ENCODE measurements around the gene TMEM87B.
"Not testable (repeated sequence)": the region's sequence is repeated elsewhere in the genome, so short reads cannot be mapped to it uniquely, and the experiment has no call there.

TMEM87B gene

DNA sequence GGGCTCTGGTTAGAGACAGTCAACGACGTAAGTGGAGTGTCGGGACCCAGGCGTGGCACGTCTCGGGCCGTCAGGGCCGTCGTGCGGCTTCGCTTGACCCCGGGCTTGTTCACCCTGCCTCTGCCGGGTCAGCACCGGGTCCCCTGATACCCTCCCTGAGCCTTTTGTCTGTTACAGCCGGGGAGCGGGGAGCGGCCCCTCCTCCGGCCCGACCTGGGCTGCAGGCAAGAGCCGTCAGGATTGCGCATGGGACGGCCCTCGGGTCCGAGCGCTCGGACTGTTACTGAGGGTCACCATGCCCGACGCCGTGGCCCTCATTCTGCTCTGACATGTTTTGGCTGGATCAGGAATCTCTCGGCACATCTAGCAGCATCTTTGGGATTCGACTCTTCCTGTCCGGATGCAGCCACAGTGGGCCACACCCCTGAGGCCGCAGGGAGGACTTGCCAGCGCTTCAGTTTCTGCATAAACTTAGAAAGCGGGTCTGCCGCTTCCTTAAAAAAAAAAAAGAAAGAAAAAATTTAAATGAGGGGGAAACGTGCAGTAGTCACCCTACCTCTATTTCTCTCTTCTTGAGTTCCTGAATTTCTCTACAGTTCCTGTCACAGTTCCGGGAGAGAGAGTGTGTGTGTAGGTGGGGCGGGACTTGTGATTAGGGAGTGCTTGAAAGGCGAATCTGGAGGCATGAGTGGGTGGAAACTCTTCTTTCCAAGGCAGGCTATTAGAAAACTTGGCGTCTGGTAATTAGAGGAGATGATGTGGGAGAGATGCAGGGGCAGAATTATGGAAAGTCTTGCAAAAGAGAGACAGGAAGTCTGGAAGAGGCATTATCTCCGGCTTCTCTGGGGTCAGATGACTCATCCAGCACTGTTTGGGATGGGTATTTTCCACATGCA is 909 bp downstream of the TMEM87B start:
- H3K4me1 ChIP-seq (ENCODE audit: control insufficient read depth, insufficient read depth, low read length), result peaks cover 25% of the 10 kb centered on the region
- H3K9ac ChIP-seq (ENCODE audit: low read length), result peak overlapping the region; percentile 96
- peak overlapping the region; percentile 85 for H3K4me3 ChIP-seq (ENCODE audit: low read length)
- H3K9me3 ChIP-seq (ENCODE audit: control insufficient read depth, low read length), result no peaks in the 10 kb centered on the region
- no peaks in the 10 kb centered on the region for H3K36me3 ChIP-seq (ENCODE audit: control insufficient read depth, insufficient read depth, low read length)
- H3K27me3 ChIP-seq (ENCODE audit: control insufficient read depth, insufficient read depth, low read length), result no peaks in the 10 kb centered on the region

DNA sequence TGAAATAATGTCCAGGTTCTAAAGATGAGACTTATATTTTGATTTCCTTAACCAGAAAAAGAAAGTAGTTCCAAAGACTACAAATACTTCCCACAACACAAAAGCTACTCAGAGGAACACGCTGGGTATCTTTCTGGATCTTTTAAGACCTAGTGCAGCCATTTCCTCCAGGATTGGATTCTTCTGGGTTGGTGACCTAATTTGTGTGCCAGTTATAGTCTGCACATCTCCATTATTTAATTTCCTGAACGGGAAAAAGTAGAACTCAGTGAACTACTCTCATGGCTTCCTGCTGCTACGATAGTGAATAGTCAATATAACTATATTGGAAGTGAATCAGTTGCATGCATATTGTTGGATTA is 1.5 kb downstream of the TMEM87B start:
- Histone ChIP-seq H3K9ac (ENCODE audit: low read length) (peak overlapping the region; percentile 96), H3K4me1 (ENCODE audit: control insufficient read depth, insufficient read depth, low read length) (peaks cover 25% of the 10 kb centered on the region), H3K27me3 (ENCODE audit: control insufficient read depth, insufficient read depth, low read length) (no peaks in the 10 kb centered on the region), H3K4me3 (ENCODE audit: low read length) (peak overlapping the region; percentile 85), H3K9me3 (ENCODE audit: control insufficient read depth, low read length) (no peaks in the 10 kb centered on the region), H3K36me3 (ENCODE audit: control insufficient read depth, insufficient read depth, low read length) (no peaks in the 10 kb centered on the region)

DNA sequence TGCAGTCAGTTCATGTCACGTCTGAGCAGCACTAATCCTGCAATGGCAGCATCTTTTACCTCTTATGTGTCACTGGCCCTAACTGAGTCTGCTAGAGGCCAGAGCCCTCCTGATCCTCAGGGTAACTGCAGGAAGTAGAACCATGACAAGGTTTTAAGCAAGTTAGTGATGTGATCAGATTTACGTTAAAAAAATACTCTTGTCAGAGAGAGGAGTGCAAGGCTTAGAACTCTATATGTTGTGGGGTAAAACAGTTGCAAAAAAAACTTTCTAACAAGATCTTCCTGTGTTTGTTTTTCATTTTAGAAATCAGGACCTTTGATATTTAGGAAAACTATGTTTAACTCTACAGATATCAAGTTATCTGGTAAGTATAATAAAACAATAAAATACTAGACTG is 4.6 kb downstream of the TMEM87B start:
- Histone ChIP-seq H3K9me3 (ENCODE audit: control insufficient read depth, low read length) (no peaks in the 10 kb centered on the region), H3K27me3 (ENCODE audit: control insufficient read depth, insufficient read depth, low read length) (no peaks in the 10 kb centered on the region), H3K36me3 (ENCODE audit: control insufficient read depth, insufficient read depth, low read length) (no peaks in the 10 kb centered on the region), H3K4me1 (ENCODE audit: control insufficient read depth, insufficient read depth, low read length) (peaks cover 19% of the 10 kb centered on the region), H3K9ac (ENCODE audit: low read length) (no peak overlapping the region), H3K4me3 (ENCODE audit: low read length) (no peak overlapping the region)

DNA sequence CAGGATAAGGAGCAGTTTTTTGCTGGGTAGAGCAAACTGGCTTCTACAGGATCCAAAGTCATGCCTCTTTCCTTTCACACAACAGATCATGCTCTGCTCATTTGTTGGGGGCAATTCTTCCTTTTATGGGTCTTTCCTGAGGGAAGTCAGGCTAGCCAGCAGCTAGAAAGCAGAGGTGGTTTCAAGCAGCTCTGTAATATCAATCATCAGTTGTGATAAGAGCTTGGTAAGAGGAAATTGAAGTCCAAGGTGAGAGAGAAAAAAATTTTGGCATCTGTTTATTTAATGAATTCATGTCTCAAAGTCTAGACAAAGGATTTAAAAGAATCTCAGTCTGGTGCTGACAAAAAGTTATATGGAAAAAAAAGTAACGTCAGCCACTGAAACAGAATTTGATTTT is 6.2 kb downstream of the TMEM87B start:
- Histone ChIP-seq H3K9me3 (ENCODE audit: control insufficient read depth, low read length) (no peaks in the 10 kb centered on the region), H3K27me3 (ENCODE audit: control insufficient read depth, insufficient read depth, low read length) (no peaks in the 10 kb centered on the region), H3K4me3 (ENCODE audit: low read length) (no peak overlapping the region), H3K36me3 (ENCODE audit: control insufficient read depth, insufficient read depth, low read length) (no peaks in the 10 kb centered on the region), H3K9ac (ENCODE audit: low read length) (no peak overlapping the region), H3K4me1 (ENCODE audit: control insufficient read depth, insufficient read depth, low read length) (peaks cover 17% of the 10 kb centered on the region)

DNA sequence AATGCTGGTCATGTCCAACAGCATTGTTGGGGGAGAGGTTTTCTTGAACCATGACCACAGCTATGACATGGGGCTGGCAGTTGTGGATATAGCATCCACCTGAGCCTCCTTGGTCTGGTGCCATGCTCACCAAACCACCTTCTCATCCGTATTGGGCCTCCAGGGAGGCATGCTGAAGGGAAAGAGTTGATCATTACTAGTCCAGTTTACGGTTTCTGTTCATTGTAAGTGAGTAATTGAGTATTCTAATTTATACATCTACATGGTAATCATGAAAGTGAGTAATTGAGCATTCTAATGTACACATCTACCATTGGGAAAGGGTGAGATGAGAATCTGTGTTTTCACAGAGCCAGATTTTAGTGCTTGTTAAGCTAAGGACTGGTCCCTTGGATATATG is 6.8 kb downstream of the TMEM87B start:
- peaks cover 12% of the 10 kb centered on the region for H3K4me1 ChIP-seq (ENCODE audit: control insufficient read depth, insufficient read depth, low read length)
- no peak overlapping the region for H3K9ac ChIP-seq (ENCODE audit: low read length)
- H3K4me3 ChIP-seq (ENCODE audit: low read length), result no peak overlapping the region
- H3K36me3 ChIP-seq (ENCODE audit: control insufficient read depth, insufficient read depth, low read length), result no peaks in the 10 kb centered on the region
- H3K9me3 ChIP-seq (ENCODE audit: control insufficient read depth, low read length), result no peaks in the 10 kb centered on the region
- H3K27me3 ChIP-seq (ENCODE audit: control insufficient read depth, insufficient read depth, low read length), result no peaks in the 10 kb centered on the region

DNA sequence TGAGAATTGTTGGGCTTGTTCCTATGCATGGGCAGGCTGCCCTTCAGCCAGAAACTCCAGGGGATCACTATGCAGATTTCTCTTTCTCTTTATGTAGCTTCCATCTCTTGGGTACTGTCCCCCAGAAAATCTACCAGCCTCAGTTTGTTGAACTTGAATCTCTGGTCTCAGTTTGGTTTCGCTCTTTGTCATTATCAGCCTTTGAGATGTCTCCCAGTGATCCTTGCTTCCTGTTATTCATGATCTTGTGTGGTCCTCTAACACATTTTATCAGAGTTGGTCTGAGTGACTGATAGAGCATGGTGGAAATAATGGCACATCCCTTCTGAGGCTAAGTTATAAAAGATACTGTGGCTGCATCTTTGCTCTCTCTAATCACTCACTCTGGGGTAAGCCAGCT is 7.8 kb downstream of the TMEM87B start:
- Histone ChIP-seq H3K4me1 (ENCODE audit: control insufficient read depth, insufficient read depth, low read length) (peaks cover 4% of the 10 kb centered on the region), H3K27me3 (ENCODE audit: control insufficient read depth, insufficient read depth, low read length) (no peaks in the 10 kb centered on the region), H3K9me3 (ENCODE audit: control insufficient read depth, low read length) (no peaks in the 10 kb centered on the region), H3K9ac (ENCODE audit: low read length) (no peak overlapping the region), H3K4me3 (ENCODE audit: low read length) (no peak overlapping the region), H3K36me3 (ENCODE audit: control insufficient read depth, insufficient read depth, low read length) (no peaks in the 10 kb centered on the region)

DNA sequence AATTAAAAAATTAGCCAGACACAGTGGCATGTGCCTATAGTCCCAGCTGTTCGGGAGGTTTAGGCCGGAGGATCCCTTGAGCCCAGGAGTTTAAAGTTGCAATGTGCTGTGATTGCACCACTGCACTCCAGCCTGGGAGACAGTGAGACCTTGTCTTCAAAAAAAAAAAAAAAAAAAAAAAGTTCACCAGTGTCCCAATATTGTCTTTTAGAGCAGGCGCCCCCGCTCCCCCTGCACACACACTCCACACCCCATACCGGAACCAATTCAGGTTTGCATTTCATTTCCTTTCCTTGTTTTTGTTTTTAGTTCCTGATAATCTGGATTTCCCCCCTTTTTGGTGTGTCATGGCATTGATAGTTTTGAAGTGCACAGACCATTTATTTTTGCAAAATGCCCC is 10.4 kb downstream of the TMEM87B start:
- Histone ChIP-seq H3K9me3 (ENCODE audit: control insufficient read depth, low read length) (no peaks in the 10 kb centered on the region), H3K36me3 (ENCODE audit: control insufficient read depth, insufficient read depth, low read length) (no peaks in the 10 kb centered on the region), H3K9ac (ENCODE audit: low read length) (no peak overlapping the region), H3K4me1 (ENCODE audit: control insufficient read depth, insufficient read depth, low read length) (no peaks in the 10 kb centered on the region), H3K27me3 (ENCODE audit: control insufficient read depth, insufficient read depth, low read length) (no peaks in the 10 kb centered on the region), H3K4me3 (ENCODE audit: low read length) (no peak overlapping the region)

DNA sequence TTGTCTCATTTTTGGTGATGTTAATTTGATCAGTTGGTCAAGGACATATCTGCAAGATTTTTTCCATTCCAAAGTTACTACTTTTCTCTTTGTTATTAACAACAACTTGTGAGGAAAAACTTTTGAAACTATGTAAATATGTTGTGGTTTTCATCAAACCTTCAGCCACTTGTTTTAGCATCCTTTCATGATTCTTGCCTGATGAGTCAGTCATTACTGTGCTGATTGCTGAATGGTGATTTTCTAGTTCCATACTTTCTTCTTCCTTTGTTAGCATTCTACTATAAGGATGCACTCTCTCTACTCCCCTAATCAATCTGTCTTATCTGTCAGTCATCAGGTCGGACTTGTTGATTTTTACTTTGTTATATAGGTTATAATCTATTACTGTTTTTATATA is 10.9 kb downstream of the TMEM87B start:
- Histone ChIP-seq H3K9me3 (ENCODE audit: control insufficient read depth, low read length) (no peaks in the 10 kb centered on the region), H3K9ac (ENCODE audit: low read length) (no peak overlapping the region), H3K4me1 (ENCODE audit: control insufficient read depth, insufficient read depth, low read length) (no peaks in the 10 kb centered on the region), H3K36me3 (ENCODE audit: control insufficient read depth, insufficient read depth, low read length) (no peaks in the 10 kb centered on the region), H3K4me3 (ENCODE audit: low read length) (no peak overlapping the region), H3K27me3 (ENCODE audit: control insufficient read depth, insufficient read depth, low read length) (no peaks in the 10 kb centered on the region)

DNA sequence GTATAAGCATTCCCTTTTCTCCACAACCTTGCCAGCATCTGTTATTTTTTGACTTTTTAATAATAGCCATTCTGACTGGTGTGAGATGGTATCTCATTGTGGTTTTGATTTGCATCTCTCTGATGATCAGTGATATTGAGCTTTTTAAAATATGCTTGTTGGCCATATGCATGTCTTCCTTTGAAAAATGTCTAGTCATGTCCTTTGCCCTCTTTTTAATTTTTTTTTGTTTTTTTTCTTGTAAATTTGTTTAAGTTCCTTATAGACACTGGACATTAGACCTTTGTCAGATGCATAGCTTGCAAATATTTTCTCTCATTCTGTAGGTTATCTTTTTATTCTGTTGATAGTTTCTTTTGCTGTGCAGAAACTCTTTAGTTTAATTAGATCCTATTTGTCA is 14.7 kb downstream of the TMEM87B start:
- H3K27me3 ChIP-seq (ENCODE audit: control insufficient read depth, insufficient read depth, low read length), result not testable (repeated sequence)

DNA sequence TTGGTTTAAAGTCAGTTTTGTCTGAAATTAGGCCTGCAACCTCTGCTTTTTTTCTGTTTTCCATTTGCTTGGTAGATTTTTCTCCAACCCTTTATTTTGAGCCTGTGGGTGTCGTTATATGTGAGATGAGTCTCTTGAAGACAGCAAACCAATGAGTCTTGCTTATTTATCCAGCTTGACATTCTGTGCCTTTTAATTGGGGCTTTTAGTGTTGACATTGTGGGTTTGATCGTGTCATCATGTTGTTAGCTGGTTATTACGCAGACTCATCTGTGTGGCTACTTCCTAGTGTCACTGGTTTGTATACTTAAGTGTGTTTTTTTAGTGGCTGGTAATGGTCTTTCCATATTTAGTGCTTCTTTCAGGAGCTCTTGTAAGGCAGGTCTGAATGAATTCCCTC is 18.8 kb downstream of the TMEM87B start:
- H3K4me1 ChIP-seq (ENCODE audit: control insufficient read depth, insufficient read depth, low read length), result peaks cover 4% of the 10 kb centered on the region
- H3K9me3 ChIP-seq (ENCODE audit: control insufficient read depth, low read length), result no peaks in the 10 kb centered on the region
- H3K9ac ChIP-seq (ENCODE audit: low read length), result no peak overlapping the region
- H3K4me3 ChIP-seq (ENCODE audit: low read length), result no peak overlapping the region
- H3K36me3 ChIP-seq (ENCODE audit: control insufficient read depth, insufficient read depth, low read length), result no peaks in the 10 kb centered on the region
- no peaks in the 10 kb centered on the region for H3K27me3 ChIP-seq (ENCODE audit: control insufficient read depth, insufficient read depth, low read length)

More for the DNA sequence above, 14.7 kb downstream of the TMEM87B start:
- not testable (repeated sequence) for H3K9ac ChIP-seq (ENCODE audit: low read length); H3K4me1 ChIP-seq (ENCODE audit: control insufficient read depth, insufficient read depth, low read length); H3K36me3 ChIP-seq (ENCODE audit: control insufficient read depth, insufficient read depth, low read length); H3K4me3 ChIP-seq (ENCODE audit: low read length); H3K9me3 ChIP-seq (ENCODE audit: control insufficient read depth, low read length)

DNA sequence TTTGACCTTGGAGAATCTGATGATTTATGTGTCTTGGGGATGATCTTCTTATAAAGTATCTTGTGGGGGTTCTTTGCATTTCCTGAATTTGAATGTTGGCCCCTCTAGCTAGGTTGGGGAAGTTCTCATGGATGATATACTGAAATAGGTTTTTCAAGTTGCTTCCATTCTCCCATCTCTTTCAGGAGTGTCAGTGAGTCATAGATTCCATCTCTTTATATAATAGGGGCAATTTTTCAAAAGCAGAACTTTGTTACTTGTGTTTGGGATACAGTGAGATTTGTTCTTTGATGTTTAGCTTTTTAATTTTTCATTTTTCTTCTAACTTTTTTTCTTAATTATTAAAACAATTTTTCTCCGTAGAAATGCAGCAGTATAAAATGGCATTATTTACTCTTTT is 19.4 kb downstream of the TMEM87B start:
- Histone ChIP-seq H3K27me3 (ENCODE audit: control insufficient read depth, insufficient read depth, low read length) (no peaks in the 10 kb centered on the region), H3K4me3 (ENCODE audit: low read length) (no peak overlapping the region), H3K36me3 (ENCODE audit: control insufficient read depth, insufficient read depth, low read length) (no peaks in the 10 kb centered on the region), H3K9me3 (ENCODE audit: control insufficient read depth, low read length) (no peaks in the 10 kb centered on the region), H3K9ac (ENCODE audit: low read length) (no peak overlapping the region), H3K4me1 (ENCODE audit: control insufficient read depth, insufficient read depth, low read length) (peaks cover 4% of the 10 kb centered on the region)

DNA sequence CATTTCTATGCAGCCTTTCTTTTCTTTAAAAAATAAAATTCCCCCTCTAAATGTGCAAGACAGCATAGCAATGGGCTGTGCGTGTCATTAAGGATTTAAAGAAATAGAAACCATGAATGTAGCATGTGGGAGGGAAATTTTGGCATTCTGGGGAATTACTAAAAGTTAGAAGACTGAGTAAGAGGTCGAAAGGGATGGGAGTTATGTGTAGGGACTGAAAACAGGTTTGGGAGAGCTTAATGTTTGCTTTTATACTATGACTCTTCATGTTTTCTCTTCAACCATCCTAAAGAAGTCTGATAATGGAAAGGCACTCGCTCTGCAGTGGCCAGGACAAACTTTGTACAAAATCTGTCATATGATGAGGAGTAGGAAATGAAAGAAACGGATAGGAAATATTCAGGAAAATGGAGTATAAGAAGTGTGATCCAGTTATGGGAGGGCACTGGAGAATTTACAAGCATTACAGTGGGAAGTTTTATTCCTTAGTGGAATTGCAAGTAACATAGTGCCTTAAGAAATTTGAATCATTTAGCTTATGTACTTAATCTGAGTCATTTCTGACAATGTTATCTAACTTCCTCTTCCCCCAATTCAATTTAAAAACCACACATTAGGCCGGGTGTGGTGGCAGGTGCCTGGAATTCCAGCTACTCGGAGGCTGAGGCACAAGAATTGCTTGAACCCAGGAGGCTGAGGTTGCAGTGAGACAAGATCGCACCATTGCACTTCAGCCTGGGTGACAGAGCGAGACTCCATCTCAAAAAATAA is 20.6 kb downstream of the TMEM87B start:
- Histone ChIP-seq H3K4me1 (ENCODE audit: control insufficient read depth, insufficient read depth, low read length) (peaks cover 4% of the 10 kb centered on the region), H3K36me3 (ENCODE audit: control insufficient read depth, insufficient read depth, low read length) (no peaks in the 10 kb centered on the region), H3K27me3 (ENCODE audit: control insufficient read depth, insufficient read depth, low read length) (no peaks in the 10 kb centered on the region), H3K9ac (ENCODE audit: low read length) (no peak overlapping the region), H3K4me3 (ENCODE audit: low read length) (no peak overlapping the region), H3K9me3 (ENCODE audit: control insufficient read depth, low read length) (no peaks in the 10 kb centered on the region)

Data from mucosa of stomach (tissue), 1 donor.